Natural killer cell (primary cell): ENCODE data around the gene RAI14. TPM values are rescaled to one million over a fixed set of nuclear protein-coding genes. Genes with fewer than 3 reads are reported as not detected.

ENCODE experiments used
- ATAC-seq, 3 donors: fragments of 150-1000 bp in 2 of 3; fragments of 200-7000 bp in 1 of 3; cut with Tn5 transposase; 1 replicate in 1 of 3; 2 replicates in 2 of 3; pipeline ENCODE4 v1.10.0; 2021; ENCODE audit warnings: mild to moderate bottlenecking in 2 of 3, moderate library complexity in 2 of 3
- DNase-seq, 2 donors: peaks; one replicate each; pipeline versions ENCODE4 v3.0.0 to v3.0.0-alpha.2; 2013 to 2021; ENCODE audit warnings: mixed read lengths in 1 of 2
- H3K27ac ChIP-seq: one replicate; pipeline ENCODE4 v1.5.1; 2013; ENCODE audit warnings: mild to moderate bottlenecking, low read length
- H3K27me3 ChIP-seq: one replicate; pipeline ENCODE4 v1.6.1; 2013; ENCODE audit warnings: low read length; ENCODE audit not compliant: control insufficient read depth, insufficient read depth
- H3K36me3 ChIP-seq: one replicate; pipeline ENCODE4 v1.6.1; 2013; ENCODE audit warnings: low read length; ENCODE audit not compliant: control insufficient read depth, insufficient read depth
- H3K4me1 ChIP-seq: one replicate; pipeline ENCODE4 v1.6.1; 2013; ENCODE audit warnings: low read length; ENCODE audit not compliant: control insufficient read depth, insufficient read depth
- H3K4me3 ChIP-seq: one replicate; pipeline ENCODE4 v1.5.1; 2013; ENCODE audit warnings: low read length
- H3K9me3 ChIP-seq: one replicate; pipeline ENCODE4 v1.6.1; 2013; ENCODE audit warnings: low read length; ENCODE audit not compliant: control insufficient read depth, insufficient read depth
- H3K27ac Mint-ChIP-seq, 2 donors: one replicate each; pipeline ENCODE4 v1.8.0; 2022; ENCODE audit warnings: mild to moderate bottlenecking in 2 of 2, mixed read lengths in 2 of 2, moderate library complexity in 1 of 2
- H3K27me3 Mint-ChIP-seq, 2 donors: one replicate each; pipeline ENCODE4 v1.8.0; 2022; ENCODE audit warnings: low read depth in 2 of 2, mixed read lengths in 2 of 2
- H3K36me3 Mint-ChIP-seq: one replicate; pipeline ENCODE4 v1.8.0; 2022; ENCODE audit warnings: mixed read lengths
- H3K4me1 Mint-ChIP-seq, 2 donors: one replicate each; pipeline ENCODE4 v1.8.0; 2022; ENCODE audit warnings: mixed read lengths in 2 of 2
- H3K4me3 Mint-ChIP-seq: one replicate; pipeline ENCODE4 v1.8.0; 2022; ENCODE audit warnings: mild to moderate bottlenecking, moderate library complexity, mixed read lengths
- H3K9me3 Mint-ChIP-seq, 2 donors: one replicate each; pipeline ENCODE4 v1.8.0; 2022; ENCODE audit warnings: mixed read lengths in 2 of 2
- CTCF ChIP-seq: fragments of 200-600 bp; IDR thresholded peaks from one replicate; pipeline ENCODE4 v1.8.0; 2022; ENCODE audit warnings: antibody characterized with exemption
- WGBS: methylation state at CpG from one replicate; pipeline ENCODE4 v1.1.7; 2013; ENCODE audit warnings: missing lambda C conversion rate; ENCODE audit not compliant: insufficient coverage; 5-methylcytosine and 5-hydroxymethylcytosine counted together
- intact Hi-C: fragments of 100-400 bp; cut with micrococcal nuclease; formaldehyde crosslinking; loops from one replicate; pipeline ENCODE4 v1.14.2; 2022
- total RNA-seq, 4 donors: library from RNA; stranded (reverse); fragments of 120-200 nt in 1 of 4; gene quantifications; one replicate each; pipeline versions ENCODE4 v1.2.3 to v1.2.4, GENCODE V29; 2013 to 2022

The RAI14 gene
- total RNA-seq, 3 donors from 2014 or later (not counting 1 experiment from before 2014, with no cell fraction given): 0.40 to 2.9 (median 2.8) TPM

- no peaks in the 10 kb centered on the region for H3K4me1 ChIP-seq
- intact Hi-C loops: no loop called here
- ATAC-seq: no peak
Measured at GRCh38 chr5:34748431-34748830, 92.3 kb downstream of the RAI14 start.

GRCh38 chr5:34749431-34749873 lies 93.3 kb downstream of the RAI14 start:
- no peaks in the 10 kb centered on the region for H3K36me3 ChIP-seq
- intact Hi-C loops: no loop called here
- TF ChIP-seq CTCF: no peak
- no peak overlapping the region for H3K4me3 Mint-ChIP-seq
- H3K27me3 Mint-ChIP-seq: peaks cover 0 to 6% of the 10 kb centered on the region in 2 donors
- no peak overlapping the region for H3K27ac ChIP-seq
- H3K4me1 Mint-ChIP-seq: peaks cover 0 to 4% of the 10 kb centered on the region in 2 donors
- DNase-seq (no peak), ATAC-seq (no peak)
- no peak overlapping the region for H3K4me3 ChIP-seq
- H3K27me3 ChIP-seq: no peaks in the 10 kb centered on the region
- H3K27ac Mint-ChIP-seq: no peak overlapping the region
- H3K4me1 ChIP-seq: no peaks in the 10 kb centered on the region
- H3K36me3 Mint-ChIP-seq: no peaks in the 10 kb centered on the region
- H3K9me3 ChIP-seq: no peaks in the 10 kb centered on the region
- WGBS: 91% methylated on average over 5 of the region's 6 CpGs
- peaks cover 0 to 2% of the 10 kb centered on the region in 2 donors for H3K9me3 Mint-ChIP-seq

More at GRCh38 chr5:34748431-34748830, 92.3 kb downstream of the RAI14 start:
- H3K27me3 ChIP-seq: no peaks in the 10 kb centered on the region
- peaks cover 0 to 2% of the 10 kb centered on the region in 2 donors for H3K9me3 Mint-ChIP-seq
- no peak for TF ChIP-seq CTCF
- H3K27me3 Mint-ChIP-seq: peaks cover 0 to 6% of the 10 kb centered on the region in 2 donors
- H3K36me3 ChIP-seq: no peaks in the 10 kb centered on the region
- H3K36me3 Mint-ChIP-seq: no peaks in the 10 kb centered on the region
- H3K27ac Mint-ChIP-seq: no peak overlapping the region
- H3K4me3 Mint-ChIP-seq: no peak overlapping the region
- WGBS: 100% methylated on average over 2 of the region's 3 CpGs
- DNase-seq: no peak
- no peak overlapping the region for H3K4me3 ChIP-seq
- H3K27ac ChIP-seq: no peak overlapping the region
- no peaks in the 10 kb centered on the region for H3K9me3 ChIP-seq
- peaks cover 0 to 4% of the 10 kb centered on the region in 2 donors for H3K4me1 Mint-ChIP-seq

GRCh38 chr5:34750206-34750605 lies 94.1 kb downstream of the RAI14 start:
- peaks cover 0 to 4% of the 10 kb centered on the region in 2 donors for H3K4me1 Mint-ChIP-seq
- ATAC-seq: no peak
- Histone ChIP-seq H3K27me3 (no peaks in the 10 kb centered on the region), H3K4me1 (no peaks in the 10 kb centered on the region), H3K4me3 (no peak overlapping the region), H3K9me3 (no peaks in the 10 kb centered on the region), H3K36me3 (no peaks in the 10 kb centered on the region), H3K27ac (no peak overlapping the region)
- H3K4me3 Mint-ChIP-seq: no peak overlapping the region
- no peak for TF ChIP-seq CTCF
- intact Hi-C loops: no loop called here
- peaks cover 0 to 6% of the 10 kb centered on the region in 2 donors for H3K27me3 Mint-ChIP-seq
- peaks cover 0 to 2% of the 10 kb centered on the region in 2 donors for H3K9me3 Mint-ChIP-seq
- 70% methylated on average over 7 of the region's 8 CpGs for WGBS
- H3K27ac Mint-ChIP-seq: no peak overlapping the region
- H3K36me3 Mint-ChIP-seq: no peaks in the 10 kb centered on the region
- no peak for DNase-seq
